Osteoblast (primary cell): Measurements from ENCODE around the gene SPI1. TPM values are rescaled to one million over a fixed set of nuclear protein-coding genes. Genes with fewer than 3 reads are reported as not detected.
"Not testable (repeated sequence)": the region's sequence is repeated elsewhere in the genome, so short reads cannot be mapped to it uniquely, and the experiment has no call there.

Experiments used
- DNase-seq: peaks from one replicate; pipeline ENCODE4 v3.0.0; 2011; ENCODE audit warnings: low spot score, mixed read lengths; ENCODE audit not compliant: insufficient read length; ENCODE audit errors: missing footprints
- H2AFZ ChIP-seq: 2 replicates; pipeline ENCODE4 v1.6.0; 2011; ENCODE audit warnings: mild to moderate bottlenecking, low read length
- H3K27ac ChIP-seq: 2 replicates; pipeline ENCODE4 v1.5.1; 2011; ENCODE audit warnings: mild to moderate bottlenecking, low read depth, low read length, moderate library complexity
- H3K27me3 ChIP-seq: 2 replicates; pipeline ENCODE4 v1.6.0; 2012; ENCODE audit warnings: mild to moderate bottlenecking, control low read depth, inconsistent platforms, low read length, moderate library complexity; ENCODE audit not compliant: insufficient read depth
- H3K36me3 ChIP-seq: 2 replicates; pipeline ENCODE4 v1.5.1; 2011; ENCODE audit warnings: mild to moderate bottlenecking, low read length, control low read depth, moderate library complexity; ENCODE audit not compliant: insufficient read depth
- H3K4me1 ChIP-seq: 2 replicates; pipeline ENCODE4 v1.5.1; 2011; ENCODE audit warnings: mild to moderate bottlenecking, low read length, control low read depth, moderate library complexity; ENCODE audit not compliant: insufficient read depth
- H3K4me2 ChIP-seq: 2 replicates; pipeline ENCODE4 v1.6.0; 2011; ENCODE audit warnings: mild to moderate bottlenecking, low read length; ENCODE audit not compliant: insufficient read depth
- H3K4me3 ChIP-seq: fragments of 200-600 bp; sonication (generic); 3 replicates; pipeline ENCODE4 v1.5.1; 2012; ENCODE audit warnings: mild to moderate bottlenecking, low read length, inconsistent platforms; ENCODE audit not compliant: insufficient read depth
- H3K79me2 ChIP-seq: 2 replicates; pipeline ENCODE4 v1.6.0; 2012; ENCODE audit warnings: mild to moderate bottlenecking, low read length, control low read depth, inconsistent platforms; ENCODE audit not compliant: insufficient read depth
- H3K9me3 ChIP-seq: 2 replicates; pipeline ENCODE4 v1.5.1; 2011; ENCODE audit warnings: low read depth, low read length, control low read depth
- H4K20me1 ChIP-seq: 2 replicates; pipeline ENCODE4 v1.6.0; 2012; ENCODE audit warnings: mild to moderate bottlenecking, low read length, control low read depth; ENCODE audit not compliant: insufficient read depth
- total RNA-seq: library from RNA; depleted of rRNA; stranded (reverse); fragments of >200 nt; gene quantifications from 2 replicates; pipeline ENCODE4 v1.2.3, GENCODE V29; 2012
- TF ChIP-seq, protein P1 (sequence below): IDR thresholded peaks from 2 replicates; pipeline ENCODE4 v1.5.1; 2011; ENCODE audit warnings: mild to moderate bottlenecking, low read depth, low read length, moderate library complexity; ENCODE audit errors: extremely low read depth

Gene SPI1
- total RNA-seq, 1 donor: not detected

DNA sequence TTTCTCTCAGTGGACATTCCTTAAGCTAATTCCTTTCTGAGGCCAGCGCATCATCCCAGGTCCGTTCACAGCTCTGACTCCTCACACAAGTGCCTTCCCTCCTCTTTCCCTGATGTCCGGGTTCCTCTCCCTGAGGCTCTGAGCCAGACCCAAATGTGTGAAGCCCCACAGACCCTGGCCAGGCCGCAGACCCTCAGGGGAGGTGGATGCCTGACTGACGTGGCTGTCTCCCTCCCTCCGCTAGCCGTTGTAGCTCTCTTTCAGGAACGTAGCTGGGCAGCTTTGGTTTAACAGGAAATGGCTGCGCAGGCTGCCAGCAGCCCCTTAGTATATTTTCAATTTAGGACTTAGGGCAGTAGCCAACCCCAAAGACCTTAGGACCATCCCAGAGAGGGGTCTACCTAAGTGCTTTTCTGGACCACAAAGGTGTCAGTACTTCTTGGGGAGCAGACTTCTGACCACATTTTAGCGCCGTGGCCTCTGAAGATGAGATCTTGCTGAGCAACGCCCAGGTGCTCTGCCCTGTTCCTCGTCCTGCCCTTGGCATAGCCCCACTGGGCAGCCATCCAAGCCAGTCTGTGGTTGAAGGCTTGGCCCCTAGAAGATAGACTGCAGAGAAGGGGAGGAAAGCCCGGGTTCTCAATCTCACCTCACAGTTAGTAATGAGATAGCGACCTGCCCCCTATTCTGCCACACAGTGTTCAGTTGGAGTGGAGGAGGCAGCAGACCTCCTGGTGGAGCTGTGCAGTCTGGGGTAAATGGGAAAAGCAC lies 52.9 kb downstream of the SPI1 start:
- H3K79me2 ChIP-seq: no peaks in the 10 kb centered on the region
- H4K20me1 ChIP-seq: no peaks in the 10 kb centered on the region
- no peak overlapping the region for H3K4me2 ChIP-seq
- no peaks in the 10 kb centered on the region for H3K4me1 ChIP-seq
- H3K27me3 ChIP-seq: no peaks in the 10 kb centered on the region
- peaks cover 15% of the 10 kb centered on the region for H3K36me3 ChIP-seq
- no peak overlapping the region for H3K4me3 ChIP-seq
- no peak overlapping the region for H2AFZ ChIP-seq
- no peaks in the 10 kb centered on the region for H3K9me3 ChIP-seq
- TF ChIP-seq, protein P1, sequence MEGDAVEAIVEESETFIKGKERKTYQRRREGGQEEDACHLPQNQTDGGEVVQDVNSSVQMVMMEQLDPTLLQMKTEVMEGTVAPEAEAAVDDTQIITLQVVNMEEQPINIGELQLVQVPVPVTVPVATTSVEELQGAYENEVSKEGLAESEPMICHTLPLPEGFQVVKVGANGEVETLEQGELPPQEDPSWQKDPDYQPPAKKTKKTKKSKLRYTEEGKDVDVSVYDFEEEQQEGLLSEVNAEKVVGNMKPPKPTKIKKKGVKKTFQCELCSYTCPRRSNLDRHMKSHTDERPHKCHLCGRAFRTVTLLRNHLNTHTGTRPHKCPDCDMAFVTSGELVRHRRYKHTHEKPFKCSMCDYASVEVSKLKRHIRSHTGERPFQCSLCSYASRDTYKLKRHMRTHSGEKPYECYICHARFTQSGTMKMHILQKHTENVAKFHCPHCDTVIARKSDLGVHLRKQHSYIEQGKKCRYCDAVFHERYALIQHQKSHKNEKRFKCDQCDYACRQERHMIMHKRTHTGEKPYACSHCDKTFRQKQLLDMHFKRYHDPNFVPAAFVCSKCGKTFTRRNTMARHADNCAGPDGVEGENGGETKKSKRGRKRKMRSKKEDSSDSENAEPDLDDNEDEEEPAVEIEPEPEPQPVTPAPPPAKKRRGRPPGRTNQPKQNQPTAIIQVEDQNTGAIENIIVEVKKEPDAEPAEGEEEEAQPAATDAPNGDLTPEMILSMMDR: no peak
- H3K27ac ChIP-seq: no peak overlapping the region
- DNase-seq: peak; percentile 55

DNA sequence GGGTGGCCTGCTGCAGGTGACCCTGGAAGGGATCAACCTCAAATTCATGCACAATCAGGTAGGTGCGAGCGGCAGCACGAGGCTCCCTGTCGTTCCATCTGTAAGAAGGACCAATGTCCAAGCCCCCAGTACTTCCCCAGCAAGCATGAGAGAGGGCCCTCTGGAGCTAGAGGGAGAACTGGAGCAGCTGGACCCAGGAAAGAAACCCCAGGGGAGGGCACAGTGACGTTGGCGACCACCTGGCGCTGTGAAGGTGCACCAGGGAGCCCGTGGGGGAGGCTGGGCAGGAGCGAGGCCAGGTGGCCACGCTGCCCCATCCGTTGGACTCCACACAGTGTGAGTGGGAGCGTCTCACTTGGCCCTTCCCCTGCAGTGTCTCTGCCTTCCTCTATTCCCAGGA lies 53.8 kb downstream of the SPI1 start:
- Histone ChIP-seq H3K4me2 (no peak overlapping the region), H4K20me1 (no peaks in the 10 kb centered on the region), H3K27ac (no peak overlapping the region), H2AFZ (no peak overlapping the region), H3K4me3 (no peak overlapping the region), H3K27me3 (no peaks in the 10 kb centered on the region), H3K36me3 (peaks cover 15% of the 10 kb centered on the region), H3K9me3 (no peaks in the 10 kb centered on the region), H3K4me1 (no peaks in the 10 kb centered on the region), H3K79me2 (no peaks in the 10 kb centered on the region)
- peak; percentile 69 for DNase-seq
- TF ChIP-seq, protein P1: no peak

DNA sequence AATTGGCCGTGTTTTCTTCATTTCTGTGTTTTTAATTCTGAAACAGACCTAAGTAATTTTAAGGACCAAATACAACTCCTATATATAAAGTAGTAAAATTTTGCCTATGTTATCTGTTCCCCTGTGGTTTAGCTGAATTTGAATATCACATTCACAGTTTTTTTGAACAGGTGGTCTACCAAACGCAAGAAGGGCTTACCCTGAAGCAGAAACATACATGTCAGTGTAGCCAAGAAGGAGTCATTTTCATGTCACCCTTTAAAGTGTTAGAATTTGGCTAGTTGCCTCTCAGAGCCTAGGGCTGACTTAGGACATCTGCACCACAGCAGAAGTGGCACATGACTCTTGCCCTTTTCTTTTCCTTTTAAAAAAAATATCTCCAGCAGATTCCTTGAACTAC lies 60.2 kb downstream of the SPI1 start:
- no peak overlapping the region for H3K4me2 ChIP-seq
- no peaks in the 10 kb centered on the region for H3K9me3 ChIP-seq
- no peak overlapping the region for H3K27ac ChIP-seq
- peak; percentile 4 for DNase-seq
- H2AFZ ChIP-seq: no peak overlapping the region
- H3K79me2 ChIP-seq: no peaks in the 10 kb centered on the region
- H3K36me3 ChIP-seq: peaks cover 6% of the 10 kb centered on the region
- no peak overlapping the region for H3K4me3 ChIP-seq
- TF ChIP-seq, protein P1: no peak
- no peaks in the 10 kb centered on the region for H4K20me1 ChIP-seq
- H3K27me3 ChIP-seq: no peaks in the 10 kb centered on the region
- H3K4me1 ChIP-seq: no peaks in the 10 kb centered on the region

DNA sequence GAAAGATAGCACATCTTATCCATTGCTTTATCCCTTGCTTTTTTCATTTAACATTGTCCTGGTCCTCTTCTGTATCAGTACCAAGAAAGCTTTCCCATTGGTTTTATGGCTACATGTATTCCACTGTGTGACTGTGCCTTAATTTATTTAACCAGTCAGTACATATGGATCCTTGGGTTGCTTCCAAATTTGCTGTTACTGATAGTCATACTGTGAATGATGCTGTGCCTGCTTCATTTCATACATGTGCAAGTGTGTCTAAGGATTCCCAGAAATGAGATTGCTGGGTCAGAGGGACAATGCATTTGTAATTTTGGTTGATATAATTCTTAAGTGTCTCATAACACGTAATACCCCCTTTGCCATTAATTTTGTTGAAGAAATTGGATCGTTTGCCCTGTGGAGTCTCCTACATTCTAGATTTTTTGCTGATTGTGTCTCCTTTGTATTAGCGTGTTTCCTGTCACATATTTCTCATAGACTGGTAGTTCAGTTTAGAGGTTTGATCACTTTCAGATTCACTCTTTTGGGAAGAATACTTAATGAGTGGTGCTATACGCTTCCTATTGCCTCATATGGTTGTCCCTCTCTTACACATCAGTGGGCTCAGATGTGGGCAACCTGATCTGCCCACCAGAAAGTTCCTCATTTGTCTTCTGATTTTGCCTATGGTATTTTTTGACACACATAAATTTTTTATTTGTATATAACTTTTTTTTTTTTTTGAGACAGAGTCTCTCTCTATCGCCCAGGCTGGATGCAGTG lies 61.1 kb downstream of the SPI1 start:
- no peaks in the 10 kb centered on the region for H3K9me3 ChIP-seq
- no peaks in the 10 kb centered on the region for H4K20me1 ChIP-seq
- no peak for DNase-seq
- no peaks in the 10 kb centered on the region for H3K27me3 ChIP-seq
- H3K79me2 ChIP-seq: no peaks in the 10 kb centered on the region
- H2AFZ ChIP-seq: no peak overlapping the region
- H3K4me1 ChIP-seq: no peaks in the 10 kb centered on the region
- H3K4me2 ChIP-seq: no peak overlapping the region
- no peak overlapping the region for H3K4me3 ChIP-seq
- TF ChIP-seq, protein P1: no peak
- H3K27ac ChIP-seq: no peak overlapping the region
- H3K36me3 ChIP-seq: peaks cover 6% of the 10 kb centered on the region

DNA sequence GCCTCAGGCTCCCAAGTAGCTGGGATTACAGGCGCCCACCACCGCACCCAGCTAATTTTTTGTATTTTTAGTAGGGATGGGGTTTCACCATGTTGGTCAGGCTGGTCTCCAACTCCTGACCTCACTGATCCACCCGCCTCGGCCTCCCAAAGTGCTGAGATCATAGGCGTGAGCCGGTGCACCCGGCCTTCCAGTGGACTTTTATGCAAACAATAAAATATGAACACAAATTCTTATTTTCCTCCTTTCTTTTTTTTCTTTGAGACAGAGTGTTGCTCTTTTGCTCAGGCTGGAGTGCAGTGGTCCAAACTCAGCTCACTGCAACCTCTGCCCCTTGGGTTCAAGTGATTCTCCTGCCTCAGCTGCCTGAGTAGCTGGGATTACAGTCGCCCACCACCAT lies 61.8 kb downstream of the SPI1 start:
- not testable (repeated sequence) for H3K4me1 ChIP-seq, DNase-seq, H4K20me1 ChIP-seq, H3K79me2 ChIP-seq, H3K9me3 ChIP-seq, H3K27me3 ChIP-seq, H3K4me2 ChIP-seq, H3K27ac ChIP-seq, H3K4me3 ChIP-seq, H2AFZ ChIP-seq
- peaks cover 10% of the 10 kb centered on the region for H3K36me3 ChIP-seq
